HG03045 (cell line): ENCODE measurements around the gene GRM4.

Experiments
- ATAC-seq: cut with Tn5 transposase; IDR thresholded peaks from one replicate; pipeline ENCODE4 v1.9.1; 2021; ENCODE audit warnings: mild to moderate bottlenecking, moderate library complexity; ENCODE audit not compliant: unreplicated experiment

Gene GRM4

GRCh38 chr6:33983721-33984465 is 162.0 kb downstream of the GRM4 start:
- no peak for ATAC-seq

GRCh38 chr6:33983109-33983716 is 162.7 kb downstream of the GRM4 start:
- ATAC-seq, result no peak

GRCh38 chr6:33981861-33982260 is 164.0 kb downstream of the GRM4 start:
- ATAC-seq, result no peak

- no peak for ATAC-seq
These were observed 164.5 kb downstream of the GRM4 start for GRCh38 chr6:33981421-33981820.

- ATAC-seq, result no peak
These were observed 165.4 kb downstream of the GRM4 start for GRCh38 chr6:33980176-33981175.

GRCh38 chr6:33979750-33980149 is 166.1 kb downstream of the GRM4 start:
- no peak for ATAC-seq

GRCh38 chr6:33978412-33979150 is 167.3 kb downstream of the GRM4 start:
- no peak for ATAC-seq

GRCh38 chr6:33977606-33978411 is 168.1 kb downstream of the GRM4 start:
- ATAC-seq, result no peak

- no peak for ATAC-seq
These were observed 169.2 kb downstream of the GRM4 start for GRCh38 chr6:33976437-33977360.

GRCh38 chr6:33975661-33976436 is 170.0 kb downstream of the GRM4 start:
- ATAC-seq, result no peak

GRCh38 chr6:33974471-33974870 is 171.4 kb downstream of the GRM4 start:
- no peak for ATAC-seq

GRCh38 chr6:33974030-33974429 is 171.9 kb downstream of the GRM4 start:
- no peak for ATAC-seq

- ATAC-seq, result no peak
These were observed 174.3 kb downstream of the GRM4 start for GRCh38 chr6:33971580-33971979.
